ENCODE data around the gene SLC35G6. TPM values are rescaled to one million over a fixed set of nuclear protein-coding genes. Genes with fewer than 3 reads are reported as not detected.
A peak's percentile ranks its signal among the peaks of the same experiment; 100 is the strongest.

The SLC35G6 gene
- total RNA-seq, 1 donor from 2014 or later = not detected

DNA sequence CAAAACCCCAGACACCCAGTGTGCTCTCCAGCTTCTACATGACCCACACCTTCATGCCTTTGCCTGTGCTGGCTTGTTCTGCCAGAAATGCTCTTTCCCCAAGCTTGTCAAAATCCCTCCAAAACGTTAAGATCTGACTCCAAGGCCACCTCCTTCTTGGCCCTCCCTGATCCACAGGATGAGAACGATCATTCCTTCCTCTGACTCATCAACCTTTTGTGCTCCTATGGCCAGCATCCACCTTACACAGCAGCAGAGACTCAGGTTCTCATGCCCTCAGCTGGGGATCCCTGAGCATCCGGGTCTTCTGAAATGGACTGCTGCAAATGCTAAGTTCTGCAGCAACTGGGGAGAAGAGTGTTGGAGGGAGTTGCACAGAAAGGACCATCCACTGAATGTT, 4.8 kb upstream of the SLC35G6 start:
- no peak for DNase-seq (ENCODE audit: low spot score)
- H3K36me3 Mint-ChIP-seq (ENCODE audit: low read depth, unreplicated experiment) = no peaks in the 10 kb centered on the region
- peak overlapping the region; percentile 71 for H3K27ac Mint-ChIP-seq (ENCODE audit: unreplicated experiment)
- peaks cover 14% of the 10 kb centered on the region for H3K27me3 Mint-ChIP-seq (ENCODE audit: unreplicated experiment)
- TF ChIP-seq, protein P1, sequence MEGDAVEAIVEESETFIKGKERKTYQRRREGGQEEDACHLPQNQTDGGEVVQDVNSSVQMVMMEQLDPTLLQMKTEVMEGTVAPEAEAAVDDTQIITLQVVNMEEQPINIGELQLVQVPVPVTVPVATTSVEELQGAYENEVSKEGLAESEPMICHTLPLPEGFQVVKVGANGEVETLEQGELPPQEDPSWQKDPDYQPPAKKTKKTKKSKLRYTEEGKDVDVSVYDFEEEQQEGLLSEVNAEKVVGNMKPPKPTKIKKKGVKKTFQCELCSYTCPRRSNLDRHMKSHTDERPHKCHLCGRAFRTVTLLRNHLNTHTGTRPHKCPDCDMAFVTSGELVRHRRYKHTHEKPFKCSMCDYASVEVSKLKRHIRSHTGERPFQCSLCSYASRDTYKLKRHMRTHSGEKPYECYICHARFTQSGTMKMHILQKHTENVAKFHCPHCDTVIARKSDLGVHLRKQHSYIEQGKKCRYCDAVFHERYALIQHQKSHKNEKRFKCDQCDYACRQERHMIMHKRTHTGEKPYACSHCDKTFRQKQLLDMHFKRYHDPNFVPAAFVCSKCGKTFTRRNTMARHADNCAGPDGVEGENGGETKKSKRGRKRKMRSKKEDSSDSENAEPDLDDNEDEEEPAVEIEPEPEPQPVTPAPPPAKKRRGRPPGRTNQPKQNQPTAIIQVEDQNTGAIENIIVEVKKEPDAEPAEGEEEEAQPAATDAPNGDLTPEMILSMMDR (IDR thresholded peaks at IDR 0.05; ENCODE audit: unreplicated experiment) = no peak
- no peaks in the 10 kb centered on the region for H3K9me3 Mint-ChIP-seq (ENCODE audit: unreplicated experiment)
- peaks cover 35% of the 10 kb centered on the region for H3K4me1 Mint-ChIP-seq (ENCODE audit: unreplicated experiment)
- peak overlapping the region; percentile 26 for H3K4me3 Mint-ChIP-seq (ENCODE audit: unreplicated experiment)

DNA sequence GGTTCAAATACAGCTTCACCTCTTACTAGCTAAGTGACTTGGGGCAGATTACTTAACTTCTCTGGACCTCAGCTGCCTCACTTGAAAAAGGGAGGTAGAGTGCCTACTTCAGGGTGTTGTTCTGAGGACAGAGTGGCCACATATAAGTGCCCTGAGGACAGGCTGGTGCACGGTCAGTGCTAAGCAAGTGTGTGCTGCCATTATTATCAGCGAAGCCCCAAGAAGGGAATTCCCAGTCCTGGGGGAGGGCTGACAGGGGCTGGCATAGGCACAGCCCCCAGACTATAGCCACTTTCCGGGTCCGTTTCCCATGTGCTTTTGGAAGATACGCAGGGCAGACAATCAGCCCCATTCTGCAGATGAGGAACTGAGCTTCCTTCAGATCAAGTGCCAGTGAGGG, 4.3 kb upstream of the SLC35G6 start:
- Mint-ChIP-seq H3K4me3 (ENCODE audit: unreplicated experiment) (peak overlapping the region; percentile 26), H3K27me3 (ENCODE audit: unreplicated experiment) (peaks cover 16% of the 10 kb centered on the region), H3K9me3 (ENCODE audit: unreplicated experiment) (no peaks in the 10 kb centered on the region), H3K4me1 (ENCODE audit: unreplicated experiment) (peaks cover 37% of the 10 kb centered on the region), H3K36me3 (ENCODE audit: low read depth, unreplicated experiment) (peaks cover under 1% of the 10 kb centered on the region), H3K27ac (ENCODE audit: unreplicated experiment) (no peak overlapping the region)
- TF ChIP-seq, protein P1 (IDR thresholded peaks at IDR 0.05; ENCODE audit: unreplicated experiment) = no peak
- DNase-seq (ENCODE audit: low spot score) = no peak

DNA sequence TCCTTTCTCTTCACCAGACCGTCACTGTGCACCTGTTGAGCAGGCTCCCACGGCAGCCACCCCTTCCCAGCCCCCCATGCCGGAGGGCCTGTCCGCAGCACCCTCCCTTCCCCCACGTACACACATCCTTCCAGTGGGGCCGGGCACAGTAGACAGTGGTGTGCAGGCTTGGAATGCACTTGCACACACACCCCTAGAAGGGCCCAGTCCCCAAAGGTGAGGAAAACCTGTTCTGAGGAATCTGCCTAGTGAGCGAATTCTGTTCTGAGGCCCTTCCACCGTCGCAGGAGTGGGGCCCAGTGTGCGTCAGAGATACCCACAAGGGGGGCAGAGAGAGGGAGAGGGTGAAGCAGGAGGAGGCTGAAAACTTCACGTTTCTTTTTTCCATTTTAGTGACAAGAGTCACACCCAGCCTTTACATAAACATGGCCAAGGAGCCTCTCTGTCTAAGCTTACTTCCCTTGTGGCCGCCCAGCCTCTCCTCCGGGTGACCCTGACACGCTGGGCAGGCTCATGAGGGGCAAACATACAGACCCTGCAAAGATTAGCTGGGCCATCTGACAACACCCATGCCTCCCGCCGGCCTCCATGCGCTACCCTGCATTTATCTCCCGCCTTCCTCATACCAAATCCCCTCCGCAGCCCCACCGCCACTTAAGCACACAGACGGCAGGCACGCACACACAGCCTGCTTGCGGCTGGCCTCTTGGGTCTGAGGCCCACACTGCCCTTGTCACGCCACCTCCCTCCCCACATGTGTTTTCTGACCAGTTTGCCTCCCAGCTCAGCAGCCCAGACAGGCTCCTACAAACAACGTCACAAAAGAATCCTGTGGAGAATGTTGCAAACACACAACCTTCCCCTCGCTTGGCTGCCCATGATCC, 3.6 kb upstream of the SLC35G6 start:
- Mint-ChIP-seq H3K9me3 (ENCODE audit: unreplicated experiment) (no peaks in the 10 kb centered on the region), H3K4me1 (ENCODE audit: unreplicated experiment) (peaks cover 42% of the 10 kb centered on the region), H3K4me3 (ENCODE audit: unreplicated experiment) (peak overlapping the region; percentile 94)

GRCh38 chr17:7478276-7479212, 2.7 kb upstream of the SLC35G6 start:
- TF ChIP-seq, protein P1 (IDR thresholded peaks at IDR 0.05; ENCODE audit: unreplicated experiment) = no peak
- peak overlapping the region; percentile 74 for H3K27ac Mint-ChIP-seq (ENCODE audit: unreplicated experiment)
- H3K36me3 Mint-ChIP-seq (ENCODE audit: low read depth, unreplicated experiment) = peaks cover 4% of the 10 kb centered on the region
- no peak for DNase-seq (ENCODE audit: low spot score)
- H3K27me3 Mint-ChIP-seq (ENCODE audit: unreplicated experiment) = peaks cover 28% of the 10 kb centered on the region
- peak overlapping the region; percentile 94 for H3K4me3 Mint-ChIP-seq (ENCODE audit: unreplicated experiment)
- H3K9me3 Mint-ChIP-seq (ENCODE audit: unreplicated experiment) = no peaks in the 10 kb centered on the region
- H3K4me1 Mint-ChIP-seq (ENCODE audit: unreplicated experiment) = peaks cover 52% of the 10 kb centered on the region

More for the DNA sequence above, 3.6 kb upstream of the SLC35G6 start:
- Mint-ChIP-seq H3K27me3 (ENCODE audit: unreplicated experiment) (peaks cover 19% of the 10 kb centered on the region), H3K27ac (ENCODE audit: unreplicated experiment) (no peak overlapping the region), H3K36me3 (ENCODE audit: low read depth, unreplicated experiment) (peaks cover 4% of the 10 kb centered on the region)
- TF ChIP-seq, protein P1 (IDR thresholded peaks at IDR 0.05; ENCODE audit: unreplicated experiment) = no peak
- DNase-seq (ENCODE audit: low spot score) = no peak
